ENCODE results near the gene CUTA. TPM values are rescaled to one million over a fixed set of nuclear protein-coding genes. Genes with fewer than 3 reads are reported as not detected.

Gene CUTA
- total RNA-seq, 1 experiment from 2014 or later = 257 TPM

DNA sequence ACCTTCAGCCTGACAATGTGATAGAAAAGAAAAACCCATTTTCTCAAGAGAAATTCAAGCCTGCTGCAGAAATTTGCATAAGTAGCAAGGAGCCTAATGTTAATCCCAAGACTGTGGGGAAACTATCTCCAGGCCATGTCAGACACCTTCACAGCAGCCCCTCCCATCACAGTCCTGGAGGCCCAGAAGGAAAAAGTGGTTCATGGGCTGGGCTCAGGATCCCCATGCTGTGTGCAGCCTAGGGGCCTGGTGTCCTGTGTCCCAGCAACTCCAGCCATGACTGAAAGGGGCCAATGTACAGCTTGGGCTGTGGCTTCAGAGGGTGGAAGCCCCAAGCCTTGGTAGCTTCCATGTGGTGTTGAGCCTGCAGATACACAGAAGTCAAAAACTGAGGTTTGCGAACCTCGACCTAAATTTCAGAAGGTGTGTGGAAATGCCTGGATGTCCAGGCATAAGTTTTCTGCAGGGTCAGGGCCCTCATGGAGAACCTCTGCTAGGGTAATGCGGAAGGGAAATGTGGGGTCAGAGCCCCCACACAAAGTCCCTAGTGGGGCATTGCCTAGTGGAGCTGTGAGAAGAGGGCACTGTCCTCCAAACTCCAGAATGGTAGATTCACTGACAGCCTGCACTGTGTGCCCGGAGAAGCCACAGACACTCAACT, 48.3 kb upstream of the CUTA start:
- no peak overlapping the region for H3K23ac ChIP-seq (ENCODE audit: insufficient read length, low read depth, low read length)
- H2BK120ac ChIP-seq (ENCODE audit: low read depth, low read length, poor library complexity, severe bottlenecking) = no peak overlapping the region
- TF ChIP-seq, protein P1, sequence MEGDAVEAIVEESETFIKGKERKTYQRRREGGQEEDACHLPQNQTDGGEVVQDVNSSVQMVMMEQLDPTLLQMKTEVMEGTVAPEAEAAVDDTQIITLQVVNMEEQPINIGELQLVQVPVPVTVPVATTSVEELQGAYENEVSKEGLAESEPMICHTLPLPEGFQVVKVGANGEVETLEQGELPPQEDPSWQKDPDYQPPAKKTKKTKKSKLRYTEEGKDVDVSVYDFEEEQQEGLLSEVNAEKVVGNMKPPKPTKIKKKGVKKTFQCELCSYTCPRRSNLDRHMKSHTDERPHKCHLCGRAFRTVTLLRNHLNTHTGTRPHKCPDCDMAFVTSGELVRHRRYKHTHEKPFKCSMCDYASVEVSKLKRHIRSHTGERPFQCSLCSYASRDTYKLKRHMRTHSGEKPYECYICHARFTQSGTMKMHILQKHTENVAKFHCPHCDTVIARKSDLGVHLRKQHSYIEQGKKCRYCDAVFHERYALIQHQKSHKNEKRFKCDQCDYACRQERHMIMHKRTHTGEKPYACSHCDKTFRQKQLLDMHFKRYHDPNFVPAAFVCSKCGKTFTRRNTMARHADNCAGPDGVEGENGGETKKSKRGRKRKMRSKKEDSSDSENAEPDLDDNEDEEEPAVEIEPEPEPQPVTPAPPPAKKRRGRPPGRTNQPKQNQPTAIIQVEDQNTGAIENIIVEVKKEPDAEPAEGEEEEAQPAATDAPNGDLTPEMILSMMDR (conservative IDR thresholded peaks at IDR 0.05) = no peak
- no peak overlapping the region for H2BK15ac ChIP-seq (ENCODE audit: low read depth, low read length)
- H3K18ac ChIP-seq (ENCODE audit: insufficient read length, low read depth, low read length) = no peak overlapping the region
- no peak overlapping the region for H3K4ac ChIP-seq (ENCODE audit: low read depth, low read length)
- H3K23me2 ChIP-seq (ENCODE audit: insufficient read length, low read depth, low read length, poor library complexity, severe bottlenecking) = no peaks in the 10 kb centered on the region
- no peak overlapping the region for H2AFZ ChIP-seq (ENCODE audit: low read length)
- no peak for DNase-seq
- no peak overlapping the region for H2BK20ac ChIP-seq (ENCODE audit: low read depth, low read length, poor library complexity, severe bottlenecking)
- no peaks in the 10 kb centered on the region for H3K9me3 ChIP-seq (ENCODE audit: control insufficient read depth, low read depth, low read length)
- H3K36me3 Mint-ChIP-seq (ENCODE audit: insufficient read depth in 1 of 3, low read depth in 3 of 3) = peaks cover 0 to 2% (median 0%) of the 10 kb centered on the region in 3 experiments; a peak in 2 of 7 replicates
- H3K79me1 ChIP-seq (ENCODE audit: insufficient read depth, low read depth, low read length, poor library complexity, severe bottlenecking) = no peaks in the 10 kb centered on the region
- no peaks in the 10 kb centered on the region for H4K20me1 ChIP-seq (ENCODE audit: control insufficient read depth, insufficient read depth, insufficient read length)
- H3K27ac ChIP-seq (ENCODE audit: insufficient read length, low read depth, low read length) = no peak overlapping the region
- H4K8ac ChIP-seq (replicated peaks; ENCODE audit: insufficient read length, low read depth, low read length) = no peak overlapping the region
- H3K27me3 ChIP-seq (ENCODE audit: insufficient read depth, low read length) = no peaks in the 10 kb centered on the region; the same call in 1 of the 2 replicates
- H2BK5ac ChIP-seq (ENCODE audit: insufficient read length, low read length) = no peak overlapping the region
- H3K4me1 ChIP-seq (ENCODE audit: insufficient read depth, low read length) = no peaks in the 10 kb centered on the region
- H3K4me3 Mint-ChIP-seq = no peak overlapping the region
- no peaks in the 10 kb centered on the region for H3K79me2 ChIP-seq (ENCODE audit: insufficient read depth, low read length)
- H3K9ac ChIP-seq (ENCODE audit: extremely low read depth, insufficient read length, low read length) = no peak overlapping the region
- H2AK5ac ChIP-seq (ENCODE audit: insufficient read length, low read length) = no peak overlapping the region
- no CpG with 5 or more reads among the region's 4 CpGs for WGBS (ENCODE audit: extremely low coverage, insufficient read length, low lambda C conversion rate)
- H3K56ac ChIP-seq (ENCODE audit: insufficient read length, low read depth, low read length) = no peak overlapping the region
- H4K5ac ChIP-seq (ENCODE audit: insufficient read length, low read depth, low read length) = no peak overlapping the region
- no peak overlapping the region for H3K4me2 ChIP-seq (ENCODE audit: insufficient read depth, insufficient read length, low read length)
- H4K91ac ChIP-seq (ENCODE audit: insufficient read length, low read depth, low read length) = no peak overlapping the region
- no peak overlapping the region for H3T11ph ChIP-seq (ENCODE audit: low read length)
- no peak overlapping the region for H3K14ac ChIP-seq (ENCODE audit: insufficient read depth, low read length)
- peaks cover 8% of the 10 kb centered on the region for H3K27me3 Mint-ChIP-seq (ENCODE audit: low read depth)
- no peaks in the 10 kb centered on the region for H3K4me1 Mint-ChIP-seq
- H2BK12ac ChIP-seq (ENCODE audit: insufficient read length, low read depth, low read length) = no peak overlapping the region
- peaks cover 8% of the 10 kb centered on the region in 2 experiments; a peak in 3 of 5 replicates for H3K9me3 Mint-ChIP-seq
- no peak overlapping the region for H3K27ac Mint-ChIP-seq

Measured in H9 (cell line).